ENCODE results near the gene CEP41.

The CEP41 gene

DNA sequence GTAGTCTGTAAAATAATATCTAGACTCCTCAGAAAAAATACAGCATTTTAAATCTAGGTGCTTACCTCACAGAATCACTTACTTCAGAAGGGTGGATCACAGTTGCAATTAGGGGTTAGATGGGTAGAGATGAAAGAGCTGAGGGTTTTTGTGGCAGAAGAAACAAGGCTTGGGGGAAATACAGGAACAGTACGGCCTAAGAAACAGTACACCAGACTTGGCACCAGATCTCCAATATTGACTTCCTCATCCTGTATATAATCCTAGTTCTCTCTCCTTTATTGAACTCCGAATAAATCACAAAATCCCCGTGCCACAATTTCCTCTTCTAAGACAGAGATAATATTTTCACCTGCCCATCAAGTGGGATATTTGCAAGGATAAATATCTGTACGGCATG lies 14.3 kb downstream of the CEP41 start:
- TF ChIP-seq, protein P1, sequence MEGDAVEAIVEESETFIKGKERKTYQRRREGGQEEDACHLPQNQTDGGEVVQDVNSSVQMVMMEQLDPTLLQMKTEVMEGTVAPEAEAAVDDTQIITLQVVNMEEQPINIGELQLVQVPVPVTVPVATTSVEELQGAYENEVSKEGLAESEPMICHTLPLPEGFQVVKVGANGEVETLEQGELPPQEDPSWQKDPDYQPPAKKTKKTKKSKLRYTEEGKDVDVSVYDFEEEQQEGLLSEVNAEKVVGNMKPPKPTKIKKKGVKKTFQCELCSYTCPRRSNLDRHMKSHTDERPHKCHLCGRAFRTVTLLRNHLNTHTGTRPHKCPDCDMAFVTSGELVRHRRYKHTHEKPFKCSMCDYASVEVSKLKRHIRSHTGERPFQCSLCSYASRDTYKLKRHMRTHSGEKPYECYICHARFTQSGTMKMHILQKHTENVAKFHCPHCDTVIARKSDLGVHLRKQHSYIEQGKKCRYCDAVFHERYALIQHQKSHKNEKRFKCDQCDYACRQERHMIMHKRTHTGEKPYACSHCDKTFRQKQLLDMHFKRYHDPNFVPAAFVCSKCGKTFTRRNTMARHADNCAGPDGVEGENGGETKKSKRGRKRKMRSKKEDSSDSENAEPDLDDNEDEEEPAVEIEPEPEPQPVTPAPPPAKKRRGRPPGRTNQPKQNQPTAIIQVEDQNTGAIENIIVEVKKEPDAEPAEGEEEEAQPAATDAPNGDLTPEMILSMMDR (conservative IDR thresholded peaks at IDR 0.05): no peak
- TF ChIP-seq ZFX (IDR thresholded peaks at IDR 0.05): no peak
- no peak overlapping the region for H3K27ac ChIP-seq

- H3K27ac ChIP-seq: no peak overlapping the region
- no peak for TF ChIP-seq ZFX (IDR thresholded peaks at IDR 0.05)
- TF ChIP-seq, protein P1 (conservative IDR thresholded peaks at IDR 0.05): no peak
These were observed 15.0 kb downstream of the CEP41 start for GRCh38 chr7:130425796-130426195.

DNA sequence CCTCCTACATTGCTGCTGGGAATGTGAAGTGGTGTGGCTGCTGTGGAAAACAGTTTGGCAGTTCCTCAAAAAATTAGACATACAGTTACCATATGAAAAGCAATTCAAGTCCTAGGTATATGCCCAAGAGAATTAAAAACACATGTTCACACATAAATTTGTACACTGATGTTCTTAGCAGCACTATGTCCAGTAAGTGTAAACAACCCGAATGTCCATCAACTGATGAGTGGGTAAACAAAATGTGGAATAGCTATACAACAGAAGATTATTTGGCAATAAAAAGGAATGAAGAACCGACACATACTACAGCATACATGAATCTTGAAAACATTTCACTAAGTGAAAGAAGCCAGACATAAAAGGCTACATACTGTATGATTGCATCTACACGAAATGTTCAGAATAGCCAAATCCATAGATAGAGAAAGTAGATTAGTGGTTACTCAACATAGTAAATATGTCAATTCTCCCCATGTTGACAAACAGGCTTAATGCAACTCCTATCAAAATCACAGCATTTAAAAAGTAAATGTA lies 17.2 kb downstream of the CEP41 start:
- TF ChIP-seq, protein P1 (conservative IDR thresholded peaks at IDR 0.05): no peak
- TF ChIP-seq ZFX (IDR thresholded peaks at IDR 0.05): no peak
- no peak overlapping the region for H3K27ac ChIP-seq

DNA sequence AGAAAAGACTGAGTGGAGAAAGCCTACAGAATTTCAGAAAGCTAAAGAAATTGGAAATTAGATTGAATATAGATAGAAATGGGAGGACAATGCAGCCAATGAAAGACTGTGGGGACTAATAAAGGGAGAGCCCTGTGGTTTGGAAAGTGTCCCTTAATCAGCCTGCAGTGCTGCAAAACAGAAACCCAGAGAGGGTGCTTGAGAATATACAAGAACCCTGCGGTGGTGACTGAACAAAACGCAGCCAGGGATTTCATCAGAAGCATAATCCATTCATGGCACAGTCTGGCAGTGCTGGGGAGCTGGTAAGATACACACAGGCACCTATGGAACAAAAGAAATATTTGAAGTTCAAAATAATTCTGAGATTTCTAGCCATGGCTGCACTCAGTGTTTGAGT lies 19.1 kb downstream of the CEP41 start:
- TF ChIP-seq ZFX (IDR thresholded peaks at IDR 0.05): no peak
- TF ChIP-seq, protein P1 (conservative IDR thresholded peaks at IDR 0.05): no peak
- H3K27ac ChIP-seq: no peak overlapping the region

DNA sequence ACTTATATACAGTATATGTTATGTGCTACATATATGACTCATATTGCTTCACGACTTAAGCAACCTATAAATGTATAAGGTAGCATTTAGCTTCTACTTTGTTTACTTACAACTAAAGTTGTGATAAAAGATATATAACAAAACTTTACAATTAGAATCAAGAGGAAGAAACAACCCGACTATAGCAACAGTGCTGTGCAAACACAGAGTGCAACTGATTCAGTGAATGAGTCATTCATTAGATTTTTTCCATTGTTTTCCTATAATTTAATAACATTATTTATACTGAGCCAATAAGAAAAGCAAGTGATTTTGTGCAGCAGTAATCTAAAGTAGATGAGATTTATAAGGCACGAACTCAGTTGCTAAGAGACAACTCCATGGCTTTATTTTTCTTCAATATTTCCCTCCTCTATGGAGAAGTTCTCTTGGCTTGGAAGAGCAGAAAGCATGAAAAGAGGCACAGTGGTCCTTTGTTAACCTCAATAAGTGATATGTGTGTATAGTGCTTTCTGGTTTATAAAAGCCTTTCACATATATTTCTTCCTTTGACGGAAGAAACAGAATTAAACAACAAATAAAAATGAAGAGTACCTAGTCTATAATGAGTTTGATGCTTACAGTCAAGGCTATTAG lies 19.8 kb downstream of the CEP41 start:
- no peak for TF ChIP-seq ZFX (IDR thresholded peaks at IDR 0.05)
- TF ChIP-seq, protein P1 (conservative IDR thresholded peaks at IDR 0.05): no peak
- H3K27ac ChIP-seq: no peak overlapping the region

GRCh38 chr7:130419658-130420057 lies 21.2 kb downstream of the CEP41 start:
- TF ChIP-seq, protein P1 (conservative IDR thresholded peaks at IDR 0.05): no peak
- TF ChIP-seq ZFX (IDR thresholded peaks at IDR 0.05): no peak
- no peak overlapping the region for H3K27ac ChIP-seq

DNA sequence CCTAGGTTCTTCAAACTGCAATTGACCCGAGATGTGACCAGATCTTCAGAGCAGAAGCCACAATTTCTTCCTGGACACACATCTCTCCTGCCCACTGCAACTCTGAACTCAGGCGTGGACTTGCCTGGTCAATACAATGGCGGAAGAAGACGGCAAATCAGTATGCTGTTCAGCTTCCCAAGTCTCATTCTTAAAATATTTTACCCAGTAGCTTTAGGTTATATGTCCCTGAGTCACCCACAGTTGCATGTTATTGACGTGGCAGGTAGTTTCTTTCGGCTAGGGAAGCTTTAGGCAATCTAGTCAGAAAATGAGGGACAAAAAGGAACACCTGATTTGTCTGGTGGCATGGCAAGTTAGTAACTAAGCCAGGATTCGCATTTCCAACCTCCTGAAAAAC lies 22.5 kb downstream of the CEP41 start:
- no peak overlapping the region for H3K27ac ChIP-seq
- TF ChIP-seq, protein P1 (conservative IDR thresholded peaks at IDR 0.05): no peak
- no peak for TF ChIP-seq ZFX (IDR thresholded peaks at IDR 0.05)
